ENCODE measurements around the gene SRPRB.

SRPRB gene, protein sequence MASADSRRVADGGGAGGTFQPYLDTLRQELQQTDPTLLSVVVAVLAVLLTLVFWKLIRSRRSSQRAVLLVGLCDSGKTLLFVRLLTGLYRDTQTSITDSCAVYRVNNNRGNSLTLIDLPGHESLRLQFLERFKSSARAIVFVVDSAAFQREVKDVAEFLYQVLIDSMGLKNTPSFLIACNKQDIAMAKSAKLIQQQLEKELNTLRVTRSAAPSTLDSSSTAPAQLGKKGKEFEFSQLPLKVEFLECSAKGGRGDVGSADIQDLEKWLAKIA

DNA sequence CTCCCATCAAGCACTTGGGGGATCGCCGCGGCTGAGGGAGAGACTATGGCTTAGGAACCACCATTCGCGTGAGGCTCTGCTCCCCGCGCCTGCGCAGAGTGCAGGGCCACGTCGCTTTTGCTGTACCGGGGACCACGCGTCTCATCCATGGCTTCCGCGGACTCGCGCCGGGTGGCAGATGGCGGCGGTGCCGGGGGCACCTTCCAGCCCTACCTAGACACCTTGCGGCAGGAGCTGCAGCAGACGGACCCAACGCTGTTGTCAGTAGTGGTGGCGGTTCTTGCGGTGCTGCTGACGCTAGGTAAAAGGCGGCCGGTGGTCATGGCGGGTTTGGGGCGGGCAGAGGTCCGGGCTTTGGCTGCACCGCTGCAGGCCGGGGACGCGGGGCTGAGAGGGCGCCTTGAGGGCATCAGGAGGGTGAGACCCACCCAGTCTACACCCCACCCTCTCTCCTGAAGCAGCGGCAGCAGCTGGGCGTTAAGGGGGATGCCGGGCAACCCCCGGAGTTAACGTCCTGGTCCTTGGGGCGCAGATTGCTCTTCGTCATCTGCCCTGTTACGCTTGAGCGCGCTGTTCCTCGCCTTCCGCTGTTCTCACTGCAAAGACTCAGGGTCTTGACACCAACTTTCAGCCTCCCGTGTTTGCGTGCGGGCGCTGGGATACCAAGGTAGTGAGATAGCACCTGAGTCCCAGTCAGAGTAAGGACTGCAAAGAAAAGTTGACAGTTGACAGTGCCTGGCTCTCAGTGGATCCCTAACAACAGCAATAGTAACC is at the start of gene SRPRB:
Gene SRPRB, plus strand, starts transcription at position 114 of the 774 bp plus-strand sequence. Its CDS starts 34 bp downstream, at position 148.
- peak; percentile 30 to 99 for ATAC-seq

DNA sequence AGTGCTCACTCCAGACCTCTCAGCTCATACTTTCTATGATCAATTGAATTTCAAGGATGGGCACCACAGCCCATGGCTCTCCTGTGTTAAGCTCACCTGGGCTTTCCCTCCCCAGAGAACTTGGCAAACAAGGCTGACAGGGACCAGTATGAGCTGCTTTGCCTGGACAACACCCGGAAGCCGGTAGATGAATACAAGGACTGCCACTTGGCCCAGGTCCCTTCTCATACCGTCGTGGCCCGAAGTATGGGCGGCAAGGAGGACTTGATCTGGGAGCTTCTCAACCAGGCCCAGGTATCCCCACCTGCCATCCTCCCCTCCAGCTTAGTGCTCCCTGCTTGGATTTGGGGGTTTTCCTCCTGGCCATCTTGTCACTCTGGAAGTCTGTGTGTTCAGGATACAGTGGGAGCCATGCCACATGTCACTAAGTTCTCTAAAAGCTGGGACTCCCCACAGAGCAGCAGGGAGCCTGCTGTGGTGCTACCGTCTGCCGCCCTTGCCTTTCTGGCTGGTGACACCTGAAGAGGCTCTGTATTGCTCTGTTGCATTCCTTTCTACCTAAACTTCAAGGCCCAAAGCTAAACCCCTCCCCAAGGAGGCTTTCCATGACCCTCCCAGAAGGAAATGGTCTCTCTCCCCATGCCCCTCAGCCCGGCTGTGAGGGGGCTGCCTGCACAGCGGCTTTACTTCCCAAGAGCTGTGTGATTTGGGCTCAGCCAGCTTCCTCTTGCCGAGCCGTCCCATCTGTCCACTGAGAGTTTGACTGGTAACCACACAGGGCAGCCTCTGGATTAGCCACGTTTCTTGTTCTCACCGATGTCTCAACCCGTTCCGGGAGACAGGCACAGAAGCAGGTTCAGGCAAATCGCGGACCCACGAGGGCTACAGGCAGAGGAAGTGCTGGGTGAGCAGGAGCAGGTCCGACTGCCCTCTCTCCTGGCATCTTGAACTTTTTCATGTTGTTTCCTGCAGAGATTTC is 48.6 kb upstream of the SRPRB start:
- no peak for ATAC-seq

DNA sequence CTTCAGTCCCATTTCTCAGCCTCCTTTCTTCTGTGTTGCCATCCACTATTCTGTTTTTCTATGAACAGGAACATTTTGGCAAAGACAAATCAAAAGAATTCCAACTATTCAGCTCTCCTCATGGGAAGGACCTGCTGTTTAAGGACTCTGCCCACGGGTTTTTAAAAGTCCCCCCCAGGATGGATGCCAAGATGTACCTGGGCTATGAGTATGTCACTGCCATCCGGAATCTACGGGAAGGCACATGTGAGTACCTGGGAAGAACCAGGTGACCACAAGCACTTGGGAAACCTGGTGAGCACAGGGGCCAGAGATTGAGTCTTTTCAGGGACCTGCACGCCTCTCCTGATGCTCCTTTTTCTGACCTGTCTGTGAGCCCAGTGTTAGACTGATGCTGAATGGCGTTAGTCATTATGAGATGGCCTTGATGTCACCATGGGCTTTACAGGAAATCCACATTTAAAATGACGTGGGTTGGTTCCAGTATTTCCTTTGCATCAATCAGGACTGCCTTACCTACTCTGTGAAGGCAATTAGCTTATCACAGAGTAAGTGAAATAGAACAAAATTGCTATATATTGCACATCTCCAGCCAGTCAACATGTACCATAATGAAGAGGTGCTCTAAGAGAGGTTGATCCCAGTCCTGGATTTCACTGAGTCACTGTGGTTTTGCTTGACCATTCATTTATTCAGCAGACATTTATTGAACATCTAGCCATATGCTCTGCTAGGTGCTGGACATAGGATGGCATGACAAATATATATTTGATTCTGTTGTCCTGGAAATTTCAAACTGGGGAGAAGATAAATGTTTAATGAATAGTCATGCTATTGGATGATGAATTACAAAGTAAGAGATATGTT is 47.7 kb upstream of the SRPRB start:
- ATAC-seq: no peak

DNA sequence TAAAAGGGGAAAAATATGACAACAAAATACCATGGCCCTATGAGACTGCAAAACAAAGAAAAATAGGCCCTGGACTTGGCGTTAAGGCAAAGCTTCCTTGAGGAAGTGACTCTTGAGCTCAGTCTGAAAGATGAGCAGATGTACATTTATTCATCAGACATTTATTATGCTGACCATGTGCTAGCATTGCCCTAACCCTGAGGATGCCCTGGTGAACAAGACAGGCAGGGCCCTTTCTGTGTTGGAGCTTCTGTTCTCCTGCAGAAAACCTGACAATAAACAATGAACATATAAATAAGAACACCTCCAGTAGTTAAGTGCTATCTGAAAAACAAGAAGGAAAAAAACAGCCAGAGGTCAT is 47.1 kb upstream of the SRPRB start:
- no peak for ATAC-seq

DNA sequence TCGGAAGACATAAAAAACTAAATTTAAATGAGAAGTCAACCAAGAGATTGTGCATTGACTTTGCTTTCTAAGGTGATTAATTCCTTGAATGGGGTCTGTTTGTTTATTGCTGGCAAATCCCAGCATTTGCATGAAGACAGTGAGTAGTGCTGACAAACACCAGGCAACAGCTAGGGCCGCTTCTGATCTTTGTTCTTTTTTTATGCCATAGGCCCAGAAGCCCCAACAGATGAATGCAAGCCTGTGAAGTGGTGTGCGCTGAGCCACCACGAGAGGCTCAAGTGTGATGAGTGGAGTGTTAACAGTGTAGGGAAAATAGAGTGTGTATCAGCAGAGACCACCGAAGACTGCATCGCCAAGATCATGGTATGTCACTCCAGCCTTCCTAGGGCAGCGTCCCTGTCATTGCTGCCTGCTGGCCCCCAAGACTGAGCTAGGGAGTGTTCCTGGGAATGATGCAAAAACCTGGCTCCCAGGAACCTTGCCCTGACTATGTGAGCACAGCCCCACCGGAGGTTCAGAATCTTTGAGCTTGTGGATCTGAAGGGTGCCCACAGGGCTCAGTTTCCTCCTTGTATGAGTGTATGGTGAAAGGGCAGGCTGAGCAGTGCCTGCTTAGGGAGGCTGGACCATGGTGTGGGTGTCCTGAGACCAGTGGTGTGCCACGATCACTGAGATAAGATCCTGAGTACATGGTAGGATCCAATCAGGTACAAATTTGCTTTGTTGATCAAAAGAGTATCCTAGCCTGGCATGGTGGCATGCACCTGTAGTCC is 46.5 kb upstream of the SRPRB start:
- ATAC-seq: no peak

DNA sequence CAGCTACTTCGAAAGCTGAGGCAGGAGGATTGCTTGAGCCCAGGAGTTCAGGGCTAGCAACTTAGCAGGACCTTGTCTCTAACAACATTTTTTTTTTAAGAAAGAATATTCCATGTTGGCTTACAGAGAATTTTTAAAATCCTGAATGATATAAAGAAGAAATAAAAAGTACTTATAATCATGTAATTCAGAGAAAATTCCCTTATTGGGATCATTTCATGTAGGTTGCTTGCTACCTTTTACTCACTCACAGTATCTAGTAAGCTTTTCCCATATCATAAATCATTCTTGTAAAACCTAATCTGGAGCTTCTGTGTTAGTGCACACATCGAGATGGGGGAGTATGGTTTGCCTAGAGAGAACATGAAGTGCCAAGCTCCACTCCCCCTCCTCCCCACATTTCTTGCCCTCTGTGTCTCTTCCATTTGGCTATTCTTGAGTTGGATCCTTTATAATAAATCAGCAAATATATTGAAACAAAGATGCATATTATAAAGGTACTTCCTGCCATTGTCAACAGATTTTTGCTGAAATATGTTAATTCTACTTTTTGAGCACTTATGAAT is 45.8 kb upstream of the SRPRB start:
- no peak for ATAC-seq

DNA sequence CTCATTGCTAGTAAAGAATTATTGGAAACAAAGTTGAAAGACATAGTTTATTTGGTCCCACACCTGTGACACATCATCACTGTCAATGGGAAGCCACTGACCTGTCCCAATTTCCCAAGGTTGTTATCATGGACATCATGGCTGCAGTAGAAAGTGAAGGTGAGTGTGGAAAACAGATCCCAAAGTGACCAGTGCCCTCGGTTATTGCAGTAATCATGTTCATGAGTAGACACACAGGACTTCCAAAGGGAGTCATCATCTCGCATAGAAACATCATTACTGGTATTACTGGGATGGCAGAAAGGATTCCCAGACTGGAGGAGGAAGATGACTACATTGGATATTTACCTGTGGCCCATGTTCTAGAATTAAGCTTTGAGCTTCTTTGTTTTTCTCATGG is 44.7 kb upstream of the SRPRB start:
- ATAC-seq: no peak

DNA sequence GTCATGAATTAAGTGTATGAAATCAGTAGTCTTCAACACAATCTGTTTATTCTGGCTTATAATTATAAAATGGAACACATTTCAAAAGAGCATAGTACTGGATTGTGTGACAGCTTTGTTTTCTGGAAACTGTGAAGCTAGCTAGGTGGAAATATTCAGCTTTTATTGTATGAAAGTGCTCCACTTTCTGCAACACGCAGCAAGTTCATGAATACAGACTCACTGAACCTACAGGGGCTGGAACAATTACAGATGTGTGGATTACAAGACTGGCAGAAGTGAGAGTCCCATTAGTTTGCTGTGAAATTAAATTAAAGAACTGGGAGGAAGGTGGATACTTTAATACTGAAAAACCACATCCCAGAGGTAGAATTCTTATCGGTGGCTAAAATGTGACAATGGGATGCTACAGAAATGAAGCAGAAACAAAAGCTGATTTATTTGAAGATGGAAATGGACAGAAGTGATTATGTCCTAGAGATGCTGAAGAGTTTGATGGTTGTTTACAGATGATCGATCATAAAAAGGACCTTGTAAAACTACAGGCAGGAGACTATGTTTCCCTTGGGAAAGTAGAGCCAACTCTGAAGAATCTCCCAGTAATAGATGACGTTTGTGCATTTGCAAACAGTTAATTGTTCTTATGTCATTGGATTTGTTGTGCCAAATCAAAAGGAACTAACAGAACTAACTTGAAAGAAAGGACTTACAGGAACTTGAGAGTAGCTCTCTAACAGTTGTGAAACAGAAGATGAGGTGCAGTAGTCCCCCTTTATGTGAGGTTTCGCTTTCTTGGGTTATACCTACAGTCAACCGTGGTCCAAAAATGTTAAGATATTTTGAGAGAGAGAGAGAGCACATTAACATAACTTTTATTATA is 43.8 kb upstream of the SRPRB start:
- no peak for ATAC-seq

DNA sequence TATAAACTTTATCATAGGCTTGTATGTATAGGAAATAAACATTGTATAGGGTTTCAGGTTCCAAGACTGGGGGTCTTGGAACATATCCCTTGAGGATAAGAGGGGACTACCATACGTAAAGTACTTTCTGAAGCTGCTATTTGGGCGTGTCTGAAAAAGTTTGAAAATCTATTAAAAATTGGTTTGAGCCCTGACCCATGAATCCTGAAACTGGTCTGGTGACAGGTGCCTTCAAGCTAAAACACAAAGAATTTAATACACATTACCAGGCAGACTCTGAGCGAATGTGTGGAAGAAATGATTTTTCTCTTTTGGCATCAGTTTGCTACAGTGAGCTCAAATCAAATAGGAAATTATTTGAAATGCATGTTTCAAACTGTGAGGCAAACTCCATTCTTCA is 43.1 kb upstream of the SRPRB start:
- ATAC-seq: no peak

DNA sequence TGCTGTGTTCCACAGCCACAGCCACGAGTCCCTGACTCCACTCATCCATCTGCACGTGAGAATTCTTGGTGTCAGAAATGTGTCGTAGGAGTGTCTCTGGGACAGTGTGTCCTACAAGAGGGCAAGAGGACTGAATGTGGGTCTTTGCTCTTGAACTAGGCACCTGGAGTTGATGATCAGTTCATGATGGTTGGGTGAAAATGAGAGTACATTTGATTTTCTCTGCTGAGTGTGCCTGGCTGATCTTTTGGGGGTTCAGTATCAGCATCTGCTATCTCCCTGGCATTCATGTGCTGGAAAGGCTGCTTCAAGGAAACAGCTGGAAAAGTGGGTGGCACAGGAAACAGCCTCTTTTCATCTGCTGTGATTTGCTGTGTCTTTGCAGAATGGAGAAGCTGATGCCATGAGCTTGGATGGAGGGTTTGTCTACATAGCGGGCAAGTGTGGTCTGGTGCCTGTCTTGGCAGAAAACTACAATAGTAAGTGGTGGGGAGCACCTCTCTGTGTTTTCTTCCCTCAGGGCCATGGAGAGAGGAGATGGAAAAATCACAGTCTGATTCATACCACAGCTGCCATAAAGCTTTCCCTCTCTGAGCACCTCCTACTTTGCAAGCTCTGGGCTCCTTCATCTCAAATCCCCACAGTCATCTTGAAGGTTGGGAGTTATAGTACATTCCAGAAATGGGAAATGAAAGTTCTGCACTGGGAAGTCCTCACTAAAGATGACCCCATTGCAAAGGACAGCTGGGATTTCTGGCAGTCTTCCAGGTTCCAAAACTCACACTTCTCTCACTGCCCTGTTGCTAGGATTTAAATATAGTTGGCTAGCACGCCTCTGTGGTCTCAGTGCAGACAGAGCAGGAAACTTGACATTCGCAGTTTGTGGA is 41.6 kb upstream of the SRPRB start:
- ATAC-seq: no peak

DNA sequence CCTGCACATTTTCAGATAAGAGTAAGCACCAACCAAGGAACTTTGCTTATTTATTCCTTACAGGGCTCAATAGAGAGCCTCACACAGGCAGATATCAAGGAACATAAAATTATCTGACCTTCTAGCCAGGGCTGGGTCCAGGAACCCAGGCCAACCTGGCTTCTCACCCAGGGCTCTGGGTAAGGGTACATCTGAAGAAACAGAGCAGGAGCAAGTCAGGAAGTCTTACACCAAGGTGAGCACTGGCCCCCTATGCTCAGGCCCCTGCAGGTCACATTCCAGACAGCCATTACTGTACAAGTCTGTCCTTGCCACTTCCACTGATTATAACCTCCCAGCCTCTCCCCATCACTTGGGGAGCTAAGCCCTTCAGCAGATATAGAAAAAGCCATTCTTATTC is 40.4 kb upstream of the SRPRB start:
- ATAC-seq: no peak

DNA sequence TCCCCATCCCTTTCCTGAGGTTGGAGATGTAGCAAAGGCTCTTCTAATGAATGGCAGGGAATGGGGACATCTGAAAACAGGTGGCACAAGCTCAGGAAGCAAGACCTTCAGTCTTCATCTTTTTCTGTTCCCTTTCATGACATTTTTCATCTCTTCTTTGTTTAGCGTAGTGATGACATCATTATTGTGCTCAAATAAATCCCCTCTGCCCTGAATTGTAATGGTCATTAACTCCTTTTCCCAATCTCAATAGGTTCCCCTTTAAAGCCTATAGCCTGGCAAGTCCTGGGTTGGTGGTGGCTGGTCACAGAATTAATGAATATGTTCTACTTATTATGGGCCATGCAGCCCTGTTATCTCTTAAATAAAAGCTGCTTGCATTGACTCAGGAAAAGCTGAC is 38.0 kb upstream of the SRPRB start:
- no peak for ATAC-seq

DNA sequence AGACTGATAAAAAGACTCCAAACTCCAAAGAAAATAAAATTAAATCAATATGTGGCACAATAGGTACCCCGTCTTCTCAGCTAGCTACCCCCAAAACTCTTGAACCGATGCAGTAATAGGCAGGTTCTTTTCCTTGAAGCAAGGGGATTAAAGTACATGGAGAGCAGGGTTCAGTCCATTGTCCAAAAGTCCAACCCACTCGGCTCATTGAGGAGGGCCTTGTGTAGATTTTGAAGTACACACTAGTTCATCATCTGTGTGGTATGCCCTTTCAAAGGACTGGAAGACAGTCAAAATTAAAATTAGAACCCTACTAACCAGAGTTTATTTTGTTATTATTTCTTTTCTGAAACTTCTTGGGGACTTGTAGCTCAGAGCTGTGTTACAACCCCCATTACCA is 36.1 kb upstream of the SRPRB start:
- no peak for ATAC-seq

DNA sequence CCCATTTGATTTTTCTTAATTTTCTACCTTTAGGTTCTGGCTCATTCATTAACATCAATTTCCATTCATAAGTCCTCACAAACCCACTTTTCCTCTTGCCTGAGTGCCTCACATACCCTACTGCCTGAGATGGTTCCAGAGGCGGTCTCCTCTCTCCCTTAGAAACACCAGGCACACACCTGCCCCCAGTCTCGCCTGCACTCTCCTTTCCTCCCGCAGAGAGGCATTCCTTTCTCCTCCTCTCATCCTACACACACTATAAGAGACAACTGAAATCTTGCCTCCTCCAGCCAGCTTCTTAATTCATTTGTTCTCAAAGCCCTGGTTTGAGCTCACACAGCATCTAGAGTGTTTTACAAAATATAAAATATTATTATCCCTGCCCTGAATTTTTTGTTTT is 31.9 kb upstream of the SRPRB start:
- no peak for ATAC-seq

DNA sequence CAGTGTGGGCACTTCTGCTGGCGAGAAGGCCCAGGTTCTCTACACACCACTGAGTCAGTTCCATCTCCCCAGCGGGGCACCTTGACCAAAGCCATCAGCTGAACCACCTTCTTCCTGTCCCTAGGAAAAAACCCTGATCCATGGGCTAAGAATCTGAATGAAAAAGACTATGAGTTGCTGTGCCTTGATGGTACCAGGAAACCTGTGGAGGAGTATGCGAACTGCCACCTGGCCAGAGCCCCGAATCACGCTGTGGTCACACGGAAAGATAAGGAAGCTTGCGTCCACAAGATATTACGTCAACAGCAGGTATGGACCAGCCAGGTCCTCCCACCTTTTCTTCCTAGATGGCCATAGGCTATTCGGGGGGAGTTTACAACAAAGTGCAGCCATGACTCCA is 30.3 kb upstream of the SRPRB start:
- ATAC-seq: no peak

DNA sequence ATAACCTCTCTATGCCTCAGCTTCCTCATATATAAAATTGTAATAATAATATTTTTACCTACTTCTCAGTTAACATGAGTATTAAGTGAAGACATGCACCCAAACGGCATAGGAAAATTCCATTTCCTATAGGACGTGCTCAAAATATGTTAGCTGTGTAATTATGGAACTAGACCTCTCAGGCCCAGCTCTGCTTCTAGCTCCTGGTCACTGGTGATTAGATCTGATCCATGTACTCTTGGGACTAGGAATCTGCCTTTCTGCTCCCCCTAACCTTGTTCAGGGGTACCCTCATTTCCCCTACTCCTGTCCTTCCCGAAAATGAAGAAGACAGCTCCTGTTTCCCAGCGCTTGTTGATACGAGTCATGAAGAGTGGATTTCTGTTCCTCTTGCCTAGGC is 29.8 kb upstream of the SRPRB start:
- no peak for ATAC-seq

DNA sequence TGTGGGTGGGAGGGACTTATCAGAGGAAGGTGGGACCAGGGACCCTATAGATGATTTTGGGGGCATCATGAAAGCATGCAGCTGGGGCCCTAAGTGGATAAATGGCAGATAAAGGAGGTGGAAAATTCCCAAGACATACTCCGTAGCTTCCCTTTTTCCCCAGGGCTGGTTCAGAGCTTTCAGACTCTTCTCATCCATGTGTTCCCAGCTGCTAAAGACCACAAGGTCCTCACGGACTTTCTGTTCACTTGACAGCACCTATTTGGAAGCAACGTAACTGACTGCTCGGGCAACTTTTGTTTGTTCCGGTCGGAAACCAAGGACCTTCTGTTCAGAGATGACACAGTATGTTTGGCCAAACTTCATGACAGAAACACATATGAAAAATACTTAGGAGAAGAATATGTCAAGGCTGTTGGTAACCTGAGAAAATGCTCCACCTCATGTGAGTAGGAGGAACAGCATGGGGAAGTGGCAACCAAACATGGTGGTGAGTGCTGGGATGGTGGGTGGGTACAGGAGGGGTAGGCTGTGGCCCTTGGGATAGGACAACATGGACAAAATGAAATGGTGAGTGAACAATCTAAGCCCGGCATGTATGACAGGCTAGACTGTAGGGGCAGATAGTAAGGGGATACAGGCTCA is 28.7 kb upstream of the SRPRB start:
- no peak for ATAC-seq

DNA sequence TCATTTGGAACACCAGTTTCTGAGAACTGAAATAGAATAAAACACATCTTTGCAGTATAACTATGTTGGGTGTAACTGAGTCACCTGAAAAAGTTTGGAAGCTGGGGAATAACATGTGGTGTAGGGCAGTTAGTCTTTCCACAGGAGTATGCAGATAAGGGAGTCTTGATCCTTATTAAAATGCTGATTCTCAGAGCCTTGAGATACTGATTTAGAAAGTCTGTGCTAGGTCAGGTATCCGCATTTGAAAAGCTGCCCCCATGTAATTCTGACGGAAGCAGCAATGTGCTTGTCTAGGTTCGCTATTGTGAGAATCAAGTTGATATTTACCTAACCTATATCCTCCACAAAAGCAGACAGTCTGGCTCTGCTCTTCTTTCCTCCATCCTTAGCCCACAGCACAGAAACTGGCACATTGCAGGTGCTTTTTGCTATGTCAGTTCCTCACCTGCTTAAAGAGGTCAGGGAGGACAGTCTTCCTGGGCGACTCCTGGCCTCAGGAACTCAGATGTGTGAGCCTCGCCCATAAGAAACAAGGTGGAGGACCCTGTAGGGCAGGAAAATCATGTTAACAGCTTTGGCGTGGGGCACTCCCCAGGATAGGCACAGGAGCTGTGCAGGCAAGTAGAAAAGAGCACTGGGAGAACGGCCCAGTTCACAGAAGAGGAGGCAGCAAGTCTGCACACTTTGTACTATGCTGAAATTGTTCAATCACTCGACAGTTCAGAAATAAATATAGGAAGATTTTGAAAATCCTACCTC is 27.6 kb upstream of the SRPRB start:
- ATAC-seq: no peak

Measured in activated CD4-positive, CD25-positive, alpha-beta regulatory T cell treated with anti-CD3 and anti-CD28 coated beads, Interleukin-2, amount 50 U/mL, for 24 hours (primary cell).